Activated naive CD8-positive, alpha-beta T cell (primary cell): ENCODE measurements around the gene ZNF709.
A peak's percentile ranks its signal among the peaks of the same experiment; 100 is the strongest.
"Not testable (repeated sequence)": the region's sequence is repeated elsewhere in the genome, so short reads cannot be mapped to it uniquely, and the experiment has no call there.

Experiments
- H3K27ac Mint-ChIP-seq: one replicate; pipeline ENCODE4 v1.8.0; 2021; ENCODE audit warnings: mixed read lengths
- H3K27me3 Mint-ChIP-seq: one replicate; pipeline ENCODE4 v1.8.0; 2021; ENCODE audit warnings: mixed read lengths
- H3K36me3 Mint-ChIP-seq: one replicate; pipeline ENCODE4 v1.8.0; 2021; ENCODE audit warnings: mixed read lengths
- H3K4me1 Mint-ChIP-seq: one replicate; pipeline ENCODE4 v1.8.0; 2021; ENCODE audit warnings: low read depth, mixed read lengths
- H3K4me3 Mint-ChIP-seq: one replicate; pipeline ENCODE4 v1.8.0; 2021; ENCODE audit warnings: mild to moderate bottlenecking, mixed read lengths
- H3K9me3 Mint-ChIP-seq: one replicate; pipeline ENCODE4 v1.8.0; 2021; ENCODE audit warnings: low read depth, mixed read lengths

ZNF709 gene

GRCh38 chr19:12481781-12482508 lies 2.7 kb downstream of the ZNF709 start:
- H3K9me3 Mint-ChIP-seq, result no peaks in the 10 kb centered on the region
- peaks cover 43% of the 10 kb centered on the region for H3K4me1 Mint-ChIP-seq
- H3K4me3 Mint-ChIP-seq, result peak overlapping the region; percentile 54
- peak overlapping the region; percentile 70 for H3K27ac Mint-ChIP-seq
- H3K36me3 Mint-ChIP-seq, result no peaks in the 10 kb centered on the region
- no peaks in the 10 kb centered on the region for H3K27me3 Mint-ChIP-seq

- Mint-ChIP-seq H3K27ac (peak overlapping the region; percentile 64), H3K27me3 (no peaks in the 10 kb centered on the region), H3K4me3 (no peak overlapping the region), H3K36me3 (peaks cover 4% of the 10 kb centered on the region), H3K9me3 (no peaks in the 10 kb centered on the region), H3K4me1 (peaks cover 38% of the 10 kb centered on the region)
These were observed 6.2 kb downstream of the ZNF709 start for GRCh38 chr19:12478234-12478941.

- peaks cover 13% of the 10 kb centered on the region for H3K9me3 Mint-ChIP-seq
- not testable (repeated sequence) for H3K4me1 Mint-ChIP-seq
- peaks cover 41% of the 10 kb centered on the region for H3K36me3 Mint-ChIP-seq
These were observed 17.0 kb downstream of the ZNF709 start for GRCh38 chr19:12467651-12468050.

GRCh38 chr19:12465211-12465610 lies 19.4 kb downstream of the ZNF709 start:
- Mint-ChIP-seq H3K27me3 (no peaks in the 10 kb centered on the region), H3K36me3 (peaks cover 44% of the 10 kb centered on the region), H3K4me3 (no peak overlapping the region), H3K9me3 (peaks cover 20% of the 10 kb centered on the region), H3K4me1 (no peaks in the 10 kb centered on the region), H3K27ac (no peak overlapping the region)

More at GRCh38 chr19:12467651-12468050, 17.0 kb downstream of the ZNF709 start:
- not testable (repeated sequence) for H3K27me3 Mint-ChIP-seq, H3K4me3 Mint-ChIP-seq, H3K27ac Mint-ChIP-seq

- Mint-ChIP-seq H3K27me3 (no peaks in the 10 kb centered on the region), H3K4me3 (no peak overlapping the region), H3K27ac (no peak overlapping the region), H3K4me1 (no peaks in the 10 kb centered on the region), H3K36me3 (peaks cover 42% of the 10 kb centered on the region), H3K9me3 (peaks cover 20% of the 10 kb centered on the region)
These were observed 19.8 kb downstream of the ZNF709 start for GRCh38 chr19:12464769-12465168.

- not testable (repeated sequence) for H3K4me3 Mint-ChIP-seq, H3K4me1 Mint-ChIP-seq, H3K27ac Mint-ChIP-seq, H3K27me3 Mint-ChIP-seq
- H3K9me3 Mint-ChIP-seq, result peaks cover 23% of the 10 kb centered on the region
- H3K36me3 Mint-ChIP-seq, result peaks cover 46% of the 10 kb centered on the region
These were observed 20.5 kb downstream of the ZNF709 start for GRCh38 chr19:12464139-12464538.

- peaks cover 33% of the 10 kb centered on the region for H3K36me3 Mint-ChIP-seq
- H3K27ac Mint-ChIP-seq, result no peak overlapping the region
- no peak overlapping the region for H3K4me3 Mint-ChIP-seq
- no peaks in the 10 kb centered on the region for H3K4me1 Mint-ChIP-seq
- peaks cover 16% of the 10 kb centered on the region for H3K9me3 Mint-ChIP-seq
- H3K27me3 Mint-ChIP-seq, result no peaks in the 10 kb centered on the region
These were observed 31.1 kb downstream of the ZNF709 start for GRCh38 chr19:12453495-12453894.

GRCh38 chr19:12450844-12451243 lies 33.8 kb downstream of the ZNF709 start:
- Mint-ChIP-seq H3K27me3 (no peaks in the 10 kb centered on the region), H3K27ac (no peak overlapping the region), H3K9me3 (peaks cover 16% of the 10 kb centered on the region), H3K4me3 (no peak overlapping the region), H3K4me1 (no peaks in the 10 kb centered on the region), H3K36me3 (peaks cover 24% of the 10 kb centered on the region)

- no peaks in the 10 kb centered on the region for H3K27me3 Mint-ChIP-seq
- no peak overlapping the region for H3K27ac Mint-ChIP-seq
- H3K36me3 Mint-ChIP-seq, result peaks cover 24% of the 10 kb centered on the region
- H3K9me3 Mint-ChIP-seq, result peaks cover 18% of the 10 kb centered on the region
- H3K4me1 Mint-ChIP-seq, result no peaks in the 10 kb centered on the region
- H3K4me3 Mint-ChIP-seq, result no peak overlapping the region
These were observed 35.8 kb downstream of the ZNF709 start for GRCh38 chr19:12448808-12449207.

- peak within 1 kb of the TSS; percentile 92 for H3K27ac Mint-ChIP-seq
- H3K4me1 Mint-ChIP-seq, result peaks cover 18% of the 10 kb centered on the region
- H3K27me3 Mint-ChIP-seq, result no peaks in the 10 kb centered on the region
- peak within 1 kb of the TSS; percentile 99 for H3K4me3 Mint-ChIP-seq
- H3K9me3 Mint-ChIP-seq, result peaks cover 10% of the 10 kb centered on the region
- H3K36me3 Mint-ChIP-seq, result peaks cover 9% of the 10 kb centered on the region
These were observed 43.9 kb downstream of the ZNF709 start, which contains the start of gene ZNF443 for GRCh38 chr19:12440541-12441316. TSS of gene ZNF443 (minus strand) at chr19:12441021. CDS start at chr19:12440914, 107 bp downstream.

- H3K27ac Mint-ChIP-seq, result peak overlapping the region; percentile 66
- H3K4me3 Mint-ChIP-seq, result peak overlapping the region; percentile 84
- not testable (repeated sequence) for H3K27me3 Mint-ChIP-seq, H3K9me3 Mint-ChIP-seq
- H3K4me1 Mint-ChIP-seq, result peaks cover 18% of the 10 kb centered on the region
- peaks cover 12% of the 10 kb centered on the region for H3K36me3 Mint-ChIP-seq
These were observed 44.7 kb downstream of the ZNF709 start for GRCh38 chr19:12439686-12440540.

GRCh38 chr19:12430726-12431299 lies 53.8 kb downstream of the ZNF709 start:
- H3K4me3 Mint-ChIP-seq, H3K27ac Mint-ChIP-seq, H3K4me1 Mint-ChIP-seq, H3K27me3 Mint-ChIP-seq: not testable (repeated sequence)
- peaks cover 47% of the 10 kb centered on the region for H3K36me3 Mint-ChIP-seq
- peaks cover 25% of the 10 kb centered on the region for H3K9me3 Mint-ChIP-seq

GRCh38 chr19:12425888-12426274 lies 58.7 kb downstream of the ZNF709 start:
- Mint-ChIP-seq H3K27ac (no peak overlapping the region), H3K4me1 (no peaks in the 10 kb centered on the region), H3K9me3 (peaks cover 20% of the 10 kb centered on the region), H3K27me3 (no peaks in the 10 kb centered on the region), H3K4me3 (no peak overlapping the region), H3K36me3 (peaks cover 41% of the 10 kb centered on the region)

GRCh38 chr19:12425236-12425887 lies 59.3 kb downstream of the ZNF709 start:
- no peak overlapping the region for H3K4me3 Mint-ChIP-seq
- H3K4me1 Mint-ChIP-seq, result no peaks in the 10 kb centered on the region
- H3K27ac Mint-ChIP-seq, result no peak overlapping the region
- H3K36me3 Mint-ChIP-seq, result peaks cover 36% of the 10 kb centered on the region
- H3K9me3 Mint-ChIP-seq, result peaks cover 19% of the 10 kb centered on the region
- H3K27me3 Mint-ChIP-seq, result no peaks in the 10 kb centered on the region
